ENCODE measurements around the gene UBE3B. TPM values are rescaled to one million over a fixed set of nuclear protein-coding genes. Genes with fewer than 3 reads are reported as not detected.

Gene UBE3B
- total and polyA plus RNA-seq, 2 donors (not counting 1 experiment from before 2014, with no cell fraction given): 27.2 to 49.7 TPM

DNA sequence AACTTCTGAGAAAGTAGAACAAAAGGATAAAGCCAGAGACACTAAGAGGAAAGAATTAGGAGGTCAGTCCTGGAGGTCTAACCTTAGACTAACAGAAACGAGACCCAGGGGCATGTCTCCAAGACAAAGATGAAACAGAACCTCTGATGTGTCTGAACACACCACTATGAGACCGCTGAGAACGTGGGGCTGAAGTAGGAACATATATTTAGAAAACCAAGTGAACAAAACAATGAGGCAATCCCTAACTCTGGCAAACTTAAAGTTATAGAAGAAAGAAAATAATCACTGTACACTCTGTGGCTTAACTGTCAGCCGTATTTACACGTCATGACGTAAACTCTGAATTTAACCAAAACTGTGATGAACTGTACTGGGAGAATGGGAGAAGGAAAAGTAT lies 18.2 kb upstream of the UBE3B start:
- Histone ChIP-seq H3K4me3 (replicated peaks in 1 of 4; ENCODE audit: control extremely low read depth in 1 of 4, insufficient read depth in 1 of 4, low read depth in 3 of 4, low read length in 4 of 4) (no peak overlapping the region), H3K27me3 (ENCODE audit: control insufficient read depth, insufficient read depth, low read length) (no peaks in the 10 kb centered on the region), H3K79me2 (ENCODE audit: control insufficient read depth, insufficient read depth, low read length) (peaks cover 69% of the 10 kb centered on the region), H3K9me3 (ENCODE audit: control insufficient read depth, insufficient read depth, low read depth, low read length) (no peaks in the 10 kb centered on the region), H3K4me1 (ENCODE audit: control insufficient read depth, extremely low read depth, insufficient read depth, low read length) (peaks cover 56% of the 10 kb centered on the region), H3K4me2 (ENCODE audit: extremely low read depth, insufficient read depth, low read length) (peak overlapping the region; percentile 42), H2AFZ (ENCODE audit: low read length) (no peak overlapping the region), H3K36me3 (ENCODE audit: control insufficient read depth, insufficient read depth, low read length) (peaks cover 27% of the 10 kb centered on the region), H3K9ac (ENCODE audit: insufficient read depth, low read length) (no peak overlapping the region), H3K27ac (ENCODE audit: insufficient read depth, low read length) (peak overlapping the region; percentile 99), H4K20me1 (ENCODE audit: control insufficient read depth, extremely low read depth, insufficient read depth, low read length) (no peaks in the 10 kb centered on the region)
- DNase-seq (ENCODE audit: low read depth in 2 of 2): peak; percentile 53 to 86
- TF ChIP-seq CTCF (conservative IDR thresholded peaks at IDR 0.05 in 1 of 2, IDR thresholded peaks at IDR 0.05 in 1 of 2; ENCODE audit: low read depth in 1 of 2, low read length in 2 of 2) (no peak), EZH2 (IDR thresholded peaks at IDR 0.05; ENCODE audit: low read length, missing control alignments) (no peak)

GRCh38 chr12:109460538-109460937 lies 16.9 kb upstream of the UBE3B start:
- no peak overlapping the region for H3K9ac ChIP-seq (ENCODE audit: insufficient read depth, low read length)
- H3K36me3 ChIP-seq (ENCODE audit: control insufficient read depth, insufficient read depth, low read length): peaks cover 20% of the 10 kb centered on the region
- H3K27me3 ChIP-seq (ENCODE audit: control insufficient read depth, insufficient read depth, low read length): no peaks in the 10 kb centered on the region
- no peak overlapping the region for H3K4me3 ChIP-seq (replicated peaks in 1 of 4; ENCODE audit: control extremely low read depth in 1 of 4, insufficient read depth in 1 of 4, low read depth in 3 of 4, low read length in 4 of 4)
- no peak overlapping the region for H3K4me2 ChIP-seq (ENCODE audit: extremely low read depth, insufficient read depth, low read length)
- no peak for DNase-seq (ENCODE audit: low read depth in 2 of 2)
- no peaks in the 10 kb centered on the region for H4K20me1 ChIP-seq (ENCODE audit: control insufficient read depth, extremely low read depth, insufficient read depth, low read length)
- H3K9me3 ChIP-seq (ENCODE audit: control insufficient read depth, insufficient read depth, low read depth, low read length): no peaks in the 10 kb centered on the region
- peaks cover 69% of the 10 kb centered on the region for H3K4me1 ChIP-seq (ENCODE audit: control insufficient read depth, extremely low read depth, insufficient read depth, low read length)
- H3K27ac ChIP-seq (ENCODE audit: insufficient read depth, low read length): peak overlapping the region; percentile 99
- peaks cover 79% of the 10 kb centered on the region for H3K79me2 ChIP-seq (ENCODE audit: control insufficient read depth, insufficient read depth, low read length)
- no peak overlapping the region for H2AFZ ChIP-seq (ENCODE audit: low read length)
- TF ChIP-seq CTCF (conservative IDR thresholded peaks at IDR 0.05 in 1 of 2, IDR thresholded peaks at IDR 0.05 in 1 of 2; ENCODE audit: low read depth in 1 of 2, low read length in 2 of 2): no peak
- TF ChIP-seq EZH2 (IDR thresholded peaks at IDR 0.05; ENCODE audit: low read length, missing control alignments): no peak

DNA sequence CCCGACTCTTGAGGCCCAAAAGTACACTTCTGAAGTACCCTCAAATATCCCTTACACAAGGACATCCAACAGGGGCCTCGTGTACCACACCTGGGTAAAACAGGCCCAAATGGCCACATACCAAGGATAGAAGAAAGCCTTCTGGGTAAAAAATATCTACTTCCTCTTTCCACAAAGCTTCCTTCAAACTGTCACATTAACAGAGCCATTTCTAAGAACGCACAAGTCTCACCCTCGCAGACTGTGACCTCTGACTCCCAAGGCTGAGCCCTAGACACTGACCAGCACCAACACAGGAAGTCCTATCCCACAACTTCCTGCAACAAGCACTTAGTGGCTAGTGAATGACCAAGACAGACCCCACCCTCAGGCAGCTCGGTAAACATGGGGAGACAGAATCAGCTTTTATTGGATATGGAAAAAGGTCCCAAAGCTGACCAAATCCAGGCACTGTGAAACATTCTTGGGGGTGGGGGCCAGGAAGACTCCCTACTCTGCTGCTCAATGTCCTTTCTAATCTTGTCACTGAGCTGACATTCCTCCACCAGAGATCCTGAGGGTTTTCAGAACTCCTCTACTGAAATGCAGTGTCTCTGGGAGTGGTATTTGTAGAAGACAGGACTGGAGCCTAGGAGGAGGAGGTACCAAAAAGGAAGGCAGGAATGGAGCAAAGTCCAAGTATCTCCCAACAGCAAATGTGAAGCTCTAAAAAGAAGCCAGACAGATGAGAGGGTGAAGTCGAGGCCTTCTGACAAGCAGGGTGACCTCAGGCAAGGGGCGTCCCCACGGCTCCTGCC lies 16.2 kb upstream of the UBE3B start:
- peak overlapping the region; percentile 99 for H3K27ac ChIP-seq (ENCODE audit: insufficient read depth, low read length)
- TF ChIP-seq CTCF (conservative IDR thresholded peaks at IDR 0.05 in 1 of 2, IDR thresholded peaks at IDR 0.05 in 1 of 2; ENCODE audit: low read depth in 1 of 2, low read length in 2 of 2) (no peak), EZH2 (IDR thresholded peaks at IDR 0.05; ENCODE audit: low read length, missing control alignments) (no peak)
- H3K9me3 ChIP-seq (ENCODE audit: control insufficient read depth, insufficient read depth, low read depth, low read length): no peaks in the 10 kb centered on the region
- no peaks in the 10 kb centered on the region for H3K27me3 ChIP-seq (ENCODE audit: control insufficient read depth, insufficient read depth, low read length)
- peaks cover 16% of the 10 kb centered on the region for H3K36me3 ChIP-seq (ENCODE audit: control insufficient read depth, insufficient read depth, low read length)
- peak; percentile 52 to 68 for DNase-seq (ENCODE audit: low read depth in 2 of 2)
- no peak overlapping the region for H2AFZ ChIP-seq (ENCODE audit: low read length)
- peak overlapping the region; percentile 62 for H3K9ac ChIP-seq (ENCODE audit: insufficient read depth, low read length)
- H4K20me1 ChIP-seq (ENCODE audit: control insufficient read depth, extremely low read depth, insufficient read depth, low read length): no peaks in the 10 kb centered on the region
- H3K79me2 ChIP-seq (ENCODE audit: control insufficient read depth, insufficient read depth, low read length): peaks cover 80% of the 10 kb centered on the region
- H3K4me2 ChIP-seq (ENCODE audit: extremely low read depth, insufficient read depth, low read length): peak overlapping the region; percentile 72
- H3K4me1 ChIP-seq (ENCODE audit: control insufficient read depth, extremely low read depth, insufficient read depth, low read length): peaks cover 72% of the 10 kb centered on the region
- H3K4me3 ChIP-seq (replicated peaks in 1 of 4; ENCODE audit: control extremely low read depth in 1 of 4, insufficient read depth in 1 of 4, low read depth in 3 of 4, low read length in 4 of 4): no peak overlapping the region

Data from fibroblast of lung (primary cell).